ENCODE data around the gene MSRB1. TPM values are rescaled to one million over a fixed set of nuclear protein-coding genes. Genes with fewer than 3 reads are reported as not detected.

MSRB1 gene
- total and polyA plus RNA-seq, 9 of the 15 experiments (the other 6 are each of a cell fraction or from before 2014, with no cell fraction given) = 5.4 to 33.7 (median 25.7) TPM

GRCh38 chr16:1963806-1964505, 21.0 kb upstream of the MSRB1 start (continued):
- no peak for TF ChIP-seq CBX2 (IDR thresholded peaks at IDR 0.05; ENCODE audit: insufficient read depth, low read length, poor library complexity, severe bottlenecking)
- no peak for TF ChIP-seq POU5F1 (IDR thresholded peaks at IDR 0.05; ENCODE audit: borderline replicate concordance, low read depth, low read length, partially characterized antibody)
- no peak for TF ChIP-seq ZNF311 (CRISPR knock-in tag; IDR thresholded peaks at IDR 0.05)
- 0 out of 2 replicates have a peak, but pooled peaks have one; percentile 59 for TF ChIP-seq SUPT5H (IDR thresholded peaks at IDR 0.05)
- no peak for TF ChIP-seq MAFG (tag; conservative IDR thresholded peaks at IDR 0.05)
- peak; percentile 45; the same call in 1 of the 2 replicates for TF ChIP-seq POLR2AphosphoS5 (IDR thresholded peaks at IDR 0.05; ENCODE audit: control insufficient read depth, insufficient read depth, low read depth, low read length)
- TF ChIP-seq ELF1 (tag; IDR thresholded peaks at IDR 0.05) = no peak
- TF ChIP-seq EGR1 (conservative IDR thresholded peaks at IDR 0.05) = no peak
- no peak for TF ChIP-seq NFRKB (IDR thresholded peaks at IDR 0.05; ENCODE audit: low read depth)
- no peak for TF ChIP-seq ATF4 (CRISPR knock-in tag; IDR thresholded peaks at IDR 0.05)
- no peak for TF ChIP-seq ZNF551 (CRISPR knock-in tag; IDR thresholded peaks at IDR 0.05)
- TF ChIP-seq BRCA1 (IDR thresholded peaks at IDR 0.05) = no peak
- TF ChIP-seq BRCA1 (CRISPR knock-in tag; IDR thresholded peaks at IDR 0.05) = no peak
- peak; percentile 78; the same call in 1 of the 2 replicates for TF ChIP-seq MXI1 (IDR thresholded peaks at IDR 0.05; ENCODE audit: low read depth, low read length)
- TF ChIP-seq BRD4 (IDR thresholded peaks at IDR 0.05) = 0 out of 2 replicates have a peak, but pooled peaks have one; percentile 68
- no peak for TF ChIP-seq TARDBP (IDR thresholded peaks at IDR 0.05)
- TF ChIP-seq NR2F6 (CRISPR knock-in tag; IDR thresholded peaks at IDR 0.05) = no peak
- peak; percentile 82; the same call in 1 of the 2 replicates for TF ChIP-seq SRSF1 (IDR thresholded peaks at IDR 0.05; ENCODE audit: low read depth, low read length)
- no peak for TF ChIP-seq ZBTB8A (IDR thresholded peaks at IDR 0.05; ENCODE audit: partially characterized antibody)
- 0 out of 2 replicates have a peak, but pooled peaks have one; percentile 47 for TF ChIP-seq PHB (CRISPR knock-in tag; IDR thresholded peaks at IDR 0.05)
- peak; percentile 85; the same call in 1 of the 2 replicates for TF ChIP-seq TAF15 (IDR thresholded peaks at IDR 0.05; ENCODE audit: low read depth, low read length)
- no peak for TF ChIP-seq CEBPB (tag; IDR thresholded peaks at IDR 0.05)
- TF ChIP-seq YY1 (IDR thresholded peaks at IDR 0.05; ENCODE audit: borderline replicate concordance in 1 of 3, control insufficient read depth in 1 of 3, extremely low read depth in 1 of 3, insufficient read depth in 3 of 3, insufficient read length in 1 of 3, insufficient replicate concordance in 2 of 3, low read depth in 1 of 3, low read length in 2 of 3) = no peak
- TF ChIP-seq ZBTB43 (CRISPR knock-in tag; IDR thresholded peaks at IDR 0.05) = peak; percentile 17; the same call in 1 of the 2 replicates
- TF ChIP-seq FOXM1 (IDR thresholded peaks at IDR 0.05; ENCODE audit: low read depth) = no peak
- peak; percentile 67; the same call in 1 of the 2 replicates for TF ChIP-seq FOXM1 (CRISPR knock-in tag; IDR thresholded peaks at IDR 0.05; ENCODE audit: low read depth)
- no peak for TF ChIP-seq U2AF1 (optimal IDR thresholded peaks at IDR 0.05; ENCODE audit: low read depth, low read length)
- TF ChIP-seq ZNF175 (CRISPR knock-in tag; IDR thresholded peaks at IDR 0.05; ENCODE audit: low read depth) = no peak
- no peak for TF ChIP-seq RAD21 (CRISPR knock-in tag; conservative IDR thresholded peaks at IDR 0.05 in 1 of 2, IDR thresholded peaks at IDR 0.05 in 1 of 2)
